Measurements from ENCODE around the gene PHACTR1. TPM values are rescaled to one million over a fixed set of nuclear protein-coding genes. Genes with fewer than 3 reads are reported as not detected.

PHACTR1 gene
- total and polyA plus RNA-seq, 4 donors = 0.31 to 1.5 (median 0.79) TPM

GRCh38 chr6:12875051-12875450 lies 158.5 kb downstream of the PHACTR1 start:
- 88% methylated on average over 6 of the region's 6 CpGs for WGBS
- Histone ChIP-seq H3K9ac (ENCODE audit: low read depth in 1 of 2, low read length in 2 of 2) (no peak overlapping the region), H3K27ac (ENCODE audit: low read depth in 1 of 2, low read length in 2 of 2) (no peak overlapping the region), H3K4me1 (ENCODE audit: control insufficient read depth in 4 of 4, insufficient read depth in 4 of 4, low read length in 3 of 4) (no peaks in the 10 kb centered on the region), H3K9me3 (ENCODE audit: control insufficient read depth in 4 of 4, low read length in 3 of 4) (no peaks in the 10 kb centered on the region), H3K4me3 (ENCODE audit: low read depth in 1 of 3, low read length in 3 of 3) (no peak overlapping the region), H3K36me3 (ENCODE audit: control insufficient read depth in 4 of 4, insufficient read depth in 3 of 4, low read depth in 1 of 4, low read length in 3 of 4) (no peaks in the 10 kb centered on the region), H3K27me3 (ENCODE audit: control insufficient read depth in 4 of 4, insufficient read depth in 4 of 4, low read length in 3 of 4) (peaks cover 0 to 5% (median 2%) of the 10 kb centered on the region in 4 donors)
- no peak for TF ChIP-seq YY1 (IDR thresholded peaks at IDR 0.05)
- TF ChIP-seq FOXA2 (IDR thresholded peaks at IDR 0.05) = no peak
- no peak for TF ChIP-seq RXRA (IDR thresholded peaks at IDR 0.05)
- TF ChIP-seq RAD21 (IDR thresholded peaks at IDR 0.05) = no peak
- no peak for DNase-seq (ENCODE audit: low spot score)

GRCh38 chr6:12878741-12879140 lies 162.2 kb downstream of the PHACTR1 start:
- no peak for DNase-seq (ENCODE audit: low spot score)
- WGBS = 58% methylated on average over 4 of the region's 4 CpGs
- H3K9ac ChIP-seq (ENCODE audit: low read depth in 1 of 2, low read length in 2 of 2) = no peak overlapping the region
- no peak overlapping the region for H3K27ac ChIP-seq (ENCODE audit: low read depth in 1 of 2, low read length in 2 of 2)
- no peak overlapping the region for H3K4me3 ChIP-seq (ENCODE audit: low read depth in 1 of 3, low read length in 3 of 3)
- TF ChIP-seq, protein P1, sequence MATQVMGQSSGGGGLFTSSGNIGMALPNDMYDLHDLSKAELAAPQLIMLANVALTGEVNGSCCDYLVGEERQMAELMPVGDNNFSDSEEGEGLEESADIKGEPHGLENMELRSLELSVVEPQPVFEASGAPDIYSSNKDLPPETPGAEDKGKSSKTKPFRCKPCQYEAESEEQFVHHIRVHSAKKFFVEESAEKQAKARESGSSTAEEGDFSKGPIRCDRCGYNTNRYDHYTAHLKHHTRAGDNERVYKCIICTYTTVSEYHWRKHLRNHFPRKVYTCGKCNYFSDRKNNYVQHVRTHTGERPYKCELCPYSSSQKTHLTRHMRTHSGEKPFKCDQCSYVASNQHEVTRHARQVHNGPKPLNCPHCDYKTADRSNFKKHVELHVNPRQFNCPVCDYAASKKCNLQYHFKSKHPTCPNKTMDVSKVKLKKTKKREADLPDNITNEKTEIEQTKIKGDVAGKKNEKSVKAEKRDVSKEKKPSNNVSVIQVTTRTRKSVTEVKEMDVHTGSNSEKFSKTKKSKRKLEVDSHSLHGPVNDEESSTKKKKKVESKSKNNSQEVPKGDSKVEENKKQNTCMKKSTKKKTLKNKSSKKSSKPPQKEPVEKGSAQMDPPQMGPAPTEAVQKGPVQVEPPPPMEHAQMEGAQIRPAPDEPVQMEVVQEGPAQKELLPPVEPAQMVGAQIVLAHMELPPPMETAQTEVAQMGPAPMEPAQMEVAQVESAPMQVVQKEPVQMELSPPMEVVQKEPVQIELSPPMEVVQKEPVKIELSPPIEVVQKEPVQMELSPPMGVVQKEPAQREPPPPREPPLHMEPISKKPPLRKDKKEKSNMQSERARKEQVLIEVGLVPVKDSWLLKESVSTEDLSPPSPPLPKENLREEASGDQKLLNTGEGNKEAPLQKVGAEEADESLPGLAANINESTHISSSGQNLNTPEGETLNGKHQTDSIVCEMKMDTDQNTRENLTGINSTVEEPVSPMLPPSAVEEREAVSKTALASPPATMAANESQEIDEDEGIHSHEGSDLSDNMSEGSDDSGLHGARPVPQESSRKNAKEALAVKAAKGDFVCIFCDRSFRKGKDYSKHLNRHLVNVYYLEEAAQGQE (IDR thresholded peaks at IDR 0.05) = no peak
- TF ChIP-seq EGR1 (IDR thresholded peaks at IDR 0.05; ENCODE audit: low read depth in 2 of 2) (no peak), GABPA (IDR thresholded peaks at IDR 0.05 in 1 of 2, conservative IDR thresholded peaks at IDR 0.05 in 1 of 2) (no peak), FOXA2 (IDR thresholded peaks at IDR 0.05) (no peak), JUND (IDR thresholded peaks at IDR 0.05) (no peak), FOXA1 (IDR thresholded peaks at IDR 0.05) (no peak)
- no peaks in the 10 kb centered on the region for H3K4me1 ChIP-seq (ENCODE audit: control insufficient read depth in 4 of 4, insufficient read depth in 4 of 4, low read length in 3 of 4)
- H3K27me3 ChIP-seq (ENCODE audit: control insufficient read depth in 4 of 4, insufficient read depth in 4 of 4, low read length in 3 of 4) = peaks cover 0 to 7% (median 2%) of the 10 kb centered on the region in 4 donors
- H3K9me3 ChIP-seq (ENCODE audit: control insufficient read depth in 4 of 4, low read length in 3 of 4) = no peaks in the 10 kb centered on the region
- no peaks in the 10 kb centered on the region for H3K36me3 ChIP-seq (ENCODE audit: control insufficient read depth in 4 of 4, insufficient read depth in 3 of 4, low read depth in 1 of 4, low read length in 3 of 4)

DNA sequence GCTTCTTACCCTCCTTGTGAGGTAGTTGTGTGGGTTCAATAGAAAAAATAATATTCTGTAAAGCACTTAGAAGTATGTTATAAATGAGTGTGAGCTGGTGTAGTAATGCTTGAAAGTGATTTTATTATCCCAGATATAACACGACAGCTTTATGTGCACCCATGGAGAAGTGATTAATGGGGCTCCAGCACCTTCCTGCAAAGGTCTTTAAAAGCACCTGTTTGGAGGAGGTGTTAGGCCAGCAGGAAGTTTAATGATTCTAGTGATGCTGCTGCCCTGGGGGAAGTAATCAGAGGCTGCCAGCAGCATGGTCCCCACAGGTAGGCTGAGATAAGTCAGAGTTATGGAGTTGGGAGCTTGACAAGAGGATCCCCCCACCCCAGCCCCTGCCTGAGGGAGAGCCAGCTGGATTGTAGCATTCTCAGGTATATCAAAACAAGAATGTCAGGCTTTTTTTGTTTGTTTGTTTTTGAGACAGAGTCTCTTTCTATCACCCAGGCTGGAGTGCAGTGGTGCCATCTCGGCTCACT lies 166.3 kb downstream of the PHACTR1 start:
- Histone ChIP-seq H3K36me3 (ENCODE audit: control insufficient read depth in 4 of 4, insufficient read depth in 3 of 4, low read depth in 1 of 4, low read length in 3 of 4) (no peaks in the 10 kb centered on the region), H3K4me1 (ENCODE audit: control insufficient read depth in 4 of 4, insufficient read depth in 4 of 4, low read length in 3 of 4) (no peaks in the 10 kb centered on the region), H3K27me3 (ENCODE audit: control insufficient read depth in 4 of 4, insufficient read depth in 4 of 4, low read length in 3 of 4) (peaks cover 0 to 15% (median 3%) of the 10 kb centered on the region in 4 donors), H3K9me3 (ENCODE audit: control insufficient read depth in 4 of 4, low read length in 3 of 4) (no peaks in the 10 kb centered on the region), H3K27ac (ENCODE audit: low read depth in 1 of 2, low read length in 2 of 2) (no peak overlapping the region), H3K9ac (ENCODE audit: low read depth in 1 of 2, low read length in 2 of 2) (no peak overlapping the region), H3K4me3 (ENCODE audit: low read depth in 1 of 3, low read length in 3 of 3) (no peak overlapping the region)
- 57% methylated on average over 2 of the region's 2 CpGs for WGBS
- no peak for DNase-seq (ENCODE audit: low spot score)
- no peak for TF ChIP-seq TAF1 (conservative IDR thresholded peaks at IDR 0.05)
- no peak for TF ChIP-seq GABPA (IDR thresholded peaks at IDR 0.05 in 1 of 2, conservative IDR thresholded peaks at IDR 0.05 in 1 of 2)
- TF ChIP-seq JUND (IDR thresholded peaks at IDR 0.05) = no peak
- TF ChIP-seq HNF4A (conservative IDR thresholded peaks at IDR 0.05) = no peak
- TF ChIP-seq RAD21 (IDR thresholded peaks at IDR 0.05) = no peak
- TF ChIP-seq FOXA1 (IDR thresholded peaks at IDR 0.05) = no peak
- TF ChIP-seq, protein P2, sequence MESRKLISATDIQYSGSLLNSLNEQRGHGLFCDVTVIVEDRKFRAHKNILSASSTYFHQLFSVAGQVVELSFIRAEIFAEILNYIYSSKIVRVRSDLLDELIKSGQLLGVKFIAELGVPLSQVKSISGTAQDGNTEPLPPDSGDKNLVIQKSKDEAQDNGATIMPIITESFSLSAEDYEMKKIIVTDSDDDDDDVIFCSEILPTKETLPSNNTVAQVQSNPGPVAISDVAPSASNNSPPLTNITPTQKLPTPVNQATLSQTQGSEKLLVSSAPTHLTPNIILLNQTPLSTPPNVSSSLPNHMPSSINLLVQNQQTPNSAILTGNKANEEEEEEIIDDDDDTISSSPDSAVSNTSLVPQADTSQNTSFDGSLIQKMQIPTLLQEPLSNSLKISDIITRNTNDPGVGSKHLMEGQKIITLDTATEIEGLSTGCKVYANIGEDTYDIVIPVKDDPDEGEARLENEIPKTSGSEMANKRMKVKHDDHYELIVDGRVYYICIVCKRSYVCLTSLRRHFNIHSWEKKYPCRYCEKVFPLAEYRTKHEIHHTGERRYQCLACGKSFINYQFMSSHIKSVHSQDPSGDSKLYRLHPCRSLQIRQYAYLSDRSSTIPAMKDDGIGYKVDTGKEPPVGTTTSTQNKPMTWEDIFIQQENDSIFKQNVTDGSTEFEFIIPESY (IDR thresholded peaks at IDR 0.05) = no peak
- TF ChIP-seq SP1 (IDR thresholded peaks at IDR 0.05) = no peak

Measured in liver (tissue), 9 donors.